ENCODE measurements around the gene SLC6A8.

- TF ChIP-seq EZH2 (IDR thresholded peaks at IDR 0.05; ENCODE audit: insufficient read depth, poor library complexity, severe bottlenecking) (no peak), EZH2phosphoT487 (IDR thresholded peaks at IDR 0.05; ENCODE audit: insufficient read depth, low read depth) (no peak)
Observed at GRCh38 chrX:153665726-153666306, 21.9 kb upstream of the SLC6A8 start.
